ENCODE results near the gene KAT8.

Gene KAT8

DNA sequence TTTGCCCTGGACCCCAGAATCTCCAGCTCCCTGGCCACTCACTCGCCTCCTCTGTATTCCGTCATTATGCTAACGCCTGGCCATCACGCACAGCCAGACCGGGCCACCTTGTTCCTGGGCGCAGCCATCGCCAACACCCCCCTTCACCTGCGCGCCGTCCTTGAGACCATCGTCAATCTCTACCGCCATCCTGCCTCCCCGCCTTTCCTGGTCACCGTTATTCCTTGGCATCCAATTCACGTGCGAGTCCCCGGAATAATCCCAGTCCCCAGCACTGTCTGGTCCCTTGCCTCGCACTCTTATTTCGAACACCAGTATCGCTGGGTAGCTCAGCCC, 23.4 kb upstream of the KAT8 start:
- no peak overlapping the region for H3K4ac ChIP-seq (ENCODE audit: low read length)
- no peak overlapping the region for H4K91ac ChIP-seq (ENCODE audit: low read depth, low read length, poor library complexity)
- peak overlapping the region; percentile 76 for H3K14ac ChIP-seq (ENCODE audit: low read length)
- peak overlapping the region; percentile 95 for H3K18ac ChIP-seq (ENCODE audit: low read length)
- peak overlapping the region; percentile 99 for H3K4me2 ChIP-seq (ENCODE audit: insufficient read depth, low read length, poor library complexity, severe bottlenecking)
- no CpG with 5 or more reads among the region's 20 CpGs for WGBS, 2 donors (ENCODE audit: extremely low coverage in 2 of 2, insufficient read length in 2 of 2, insufficient replicate concordance in 1 of 2)
- H3K9ac ChIP-seq (ENCODE audit: low read depth, low read length, poor library complexity) = peak overlapping the region; percentile 98
- peaks cover 13 to 21% of the 10 kb centered on the region in 2 donors for H3K36me3 ChIP-seq (replicated peaks in 1 of 2; ENCODE audit: control insufficient read depth in 2 of 2, insufficient read depth in 2 of 2, low read length in 2 of 2)
- H2AK5ac ChIP-seq (ENCODE audit: low read depth, low read length) = no peak overlapping the region
- no peak overlapping the region for H2BK15ac ChIP-seq (ENCODE audit: low read length)
- H2AFZ ChIP-seq (ENCODE audit: low read length) = peak overlapping the region; percentile 95
- H2BK120ac ChIP-seq (ENCODE audit: low read depth, low read length) = no peak overlapping the region
- peak overlapping the region; percentile 60 for H3K23ac ChIP-seq (ENCODE audit: low read depth, low read length, poor library complexity)
- peak overlapping the region; percentile 83 for H3K27ac ChIP-seq (replicated peaks; ENCODE audit: low read length)
- peak overlapping the region; percentile 56 for H2BK5ac ChIP-seq (ENCODE audit: low read length)
- H4K8ac ChIP-seq (ENCODE audit: low read depth, low read length) = no peak overlapping the region
- peaks cover 0 to 6% of the 10 kb centered on the region in 2 donors for H3K9me3 ChIP-seq (replicated peaks in 1 of 2; ENCODE audit: control insufficient read depth in 2 of 2, insufficient read depth in 1 of 2, low read depth in 1 of 2, low read length in 2 of 2)
- H3K27me3 ChIP-seq (ENCODE audit: control insufficient read depth in 3 of 3, insufficient read depth in 3 of 3, low read depth in 1 of 3, low read length in 3 of 3) = no peaks in the 10 kb centered on the region
- peaks cover 0 to 6% of the 10 kb centered on the region in 2 donors for H3K4me1 ChIP-seq (ENCODE audit: control insufficient read depth in 2 of 2, insufficient read depth in 1 of 2, low read depth in 1 of 2, low read length in 2 of 2)
- peak; percentile 20 for DNase-seq (ENCODE audit: low spot score)
- H3K4me3 ChIP-seq (ENCODE audit: low read length in 2 of 2) = peak overlapping the region; percentile 78 to 87
- H2BK12ac ChIP-seq (ENCODE audit: low read length) = no peak overlapping the region
- H3K79me1 ChIP-seq (ENCODE audit: low read depth, low read length) = peaks cover 5% of the 10 kb centered on the region

DNA sequence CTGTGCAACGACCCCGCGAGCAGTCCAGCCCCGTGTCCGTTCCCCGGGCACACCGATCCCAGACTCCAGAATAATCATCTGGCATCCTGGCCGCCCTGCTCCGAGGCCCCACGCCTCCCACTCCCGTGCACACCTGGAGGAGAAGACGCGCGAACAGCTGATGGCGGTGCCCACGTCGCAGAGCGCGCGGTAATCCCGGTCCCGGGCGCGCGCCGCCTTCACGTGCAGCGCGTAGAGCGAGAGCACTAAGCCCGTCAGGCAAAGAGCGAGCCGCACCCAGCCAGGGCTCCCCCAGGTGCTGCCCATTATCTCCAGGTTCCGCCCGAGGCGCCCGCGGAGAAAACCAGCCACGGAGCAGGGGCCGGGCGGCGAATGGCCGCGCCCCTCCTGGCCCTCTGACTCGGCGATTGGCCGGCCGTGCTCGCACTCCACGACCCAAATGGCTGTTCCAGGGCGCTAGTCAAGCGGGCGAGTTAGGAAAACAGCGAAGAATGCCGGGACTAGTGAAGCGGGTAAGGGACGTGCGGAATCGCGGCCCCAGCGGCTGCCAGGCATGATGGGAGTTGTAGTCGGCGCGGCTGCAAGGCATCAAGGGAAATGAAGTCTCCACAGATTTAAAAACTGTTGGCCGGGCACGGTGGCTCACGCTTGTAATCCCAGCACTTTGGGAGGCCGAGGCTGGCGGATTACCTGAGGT, 22.9 kb upstream of the KAT8 start, which contains the start of gene VKORC1:
TSS of gene VKORC1 (minus strand) at position 374 of the 697 bp plus-strand sequence. CDS start at position 306, 68 bp downstream.
- Histone ChIP-seq H3K27ac (replicated peaks; ENCODE audit: low read length) (peak within 1 kb of the TSS; percentile 83), H3K4me2 (ENCODE audit: insufficient read depth, low read length, poor library complexity, severe bottlenecking) (peak within 1 kb of the TSS; percentile 99), H2AK5ac (ENCODE audit: low read depth, low read length) (peak within 1 kb of the TSS; percentile 47), H2BK5ac (ENCODE audit: low read length) (peak within 1 kb of the TSS; percentile 56), H3K9ac (ENCODE audit: low read depth, low read length, poor library complexity) (peak within 1 kb of the TSS; percentile 98), H3K23ac (ENCODE audit: low read depth, low read length, poor library complexity) (peak within 1 kb of the TSS; percentile 60), H2BK12ac (ENCODE audit: low read length) (no peak within 1 kb of the TSS), H3K4me1 (ENCODE audit: control insufficient read depth in 2 of 2, insufficient read depth in 1 of 2, low read depth in 1 of 2, low read length in 2 of 2) (peaks cover 0 to 6% of the 10 kb centered on the region in 2 donors), H3K27me3 (ENCODE audit: control insufficient read depth in 3 of 3, insufficient read depth in 3 of 3, low read depth in 1 of 3, low read length in 3 of 3) (no peaks in the 10 kb centered on the region), H3K9me3 (replicated peaks in 1 of 2; ENCODE audit: control insufficient read depth in 2 of 2, insufficient read depth in 1 of 2, low read depth in 1 of 2, low read length in 2 of 2) (peaks cover 0 to 4% of the 10 kb centered on the region in 2 donors), H2BK120ac (ENCODE audit: low read depth, low read length) (no peak within 1 kb of the TSS), H3K4me3 (ENCODE audit: low read length in 2 of 2) (peak within 1 kb of the TSS; percentile 78 to 87), H3K36me3 (replicated peaks in 1 of 2; ENCODE audit: control insufficient read depth in 2 of 2, insufficient read depth in 2 of 2, low read length in 2 of 2) (peaks cover 10 to 19% of the 10 kb centered on the region in 2 donors), H3K79me1 (ENCODE audit: low read depth, low read length) (peaks cover 5% of the 10 kb centered on the region), H2BK15ac (ENCODE audit: low read length) (no peak within 1 kb of the TSS), H4K8ac (ENCODE audit: low read depth, low read length) (no peak within 1 kb of the TSS), H3K14ac (ENCODE audit: low read length) (peak within 1 kb of the TSS; percentile 76), H3K4ac (ENCODE audit: low read length) (no peak within 1 kb of the TSS), H4K91ac (ENCODE audit: low read depth, low read length, poor library complexity) (no peak within 1 kb of the TSS), H2AFZ (ENCODE audit: low read length) (peak within 1 kb of the TSS; percentile 95), H3K18ac (ENCODE audit: low read length) (peak within 1 kb of the TSS; percentile 95)
- peak; percentile 96 for DNase-seq (ENCODE audit: low spot score)
- no CpG with 5 or more reads among the region's 69 CpGs for WGBS, 2 donors (ENCODE audit: extremely low coverage in 2 of 2, insufficient read length in 2 of 2, insufficient replicate concordance in 1 of 2)

DNA sequence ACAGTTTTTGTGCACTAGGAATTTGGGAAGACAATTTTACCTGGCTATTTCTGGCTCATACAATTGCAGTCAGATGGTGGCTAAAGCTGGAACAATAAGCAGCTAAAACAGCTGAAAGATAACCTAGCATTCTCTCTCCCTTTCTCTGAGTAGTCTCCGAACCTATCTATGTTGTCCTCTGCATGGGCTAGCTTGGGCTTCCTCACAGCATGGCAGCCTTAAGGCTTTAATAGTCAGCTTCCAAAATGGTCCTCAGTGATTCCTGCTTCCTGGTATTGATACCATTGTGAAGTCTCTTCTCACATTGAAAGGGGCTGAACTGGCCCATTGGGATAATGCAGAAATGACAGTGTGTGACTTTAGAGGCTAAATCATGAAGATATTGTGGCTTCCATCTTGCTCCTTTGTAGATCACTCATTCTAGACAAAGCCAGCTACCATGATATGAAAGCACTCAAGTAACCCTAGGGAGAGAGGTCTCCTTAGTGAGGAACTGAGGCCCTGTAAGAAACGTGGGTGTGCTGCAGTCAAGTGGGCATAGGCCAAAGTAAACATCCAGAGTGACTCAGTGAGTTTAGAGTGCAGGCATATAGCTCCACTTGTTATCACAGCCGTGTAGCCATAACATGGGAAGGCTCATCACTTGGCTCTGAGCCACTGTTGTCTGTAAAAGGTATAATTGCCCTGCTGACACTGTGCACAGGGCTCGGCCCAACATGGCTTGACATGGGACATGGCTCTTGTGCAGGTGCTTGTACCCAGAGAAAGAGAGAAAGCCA, 17.4 kb upstream of the KAT8 start:
- no peak overlapping the region for H2AK5ac ChIP-seq (ENCODE audit: low read depth, low read length)
- no peak overlapping the region for H4K91ac ChIP-seq (ENCODE audit: low read depth, low read length, poor library complexity)
- H3K9me3 ChIP-seq (replicated peaks in 1 of 2; ENCODE audit: control insufficient read depth in 2 of 2, insufficient read depth in 1 of 2, low read depth in 1 of 2, low read length in 2 of 2) = peaks cover 0 to 4% of the 10 kb centered on the region in 2 donors
- H3K14ac ChIP-seq (ENCODE audit: low read length) = no peak overlapping the region
- H3K27me3 ChIP-seq (ENCODE audit: control insufficient read depth in 3 of 3, insufficient read depth in 3 of 3, low read depth in 1 of 3, low read length in 3 of 3) = no peaks in the 10 kb centered on the region
- H4K8ac ChIP-seq (ENCODE audit: low read depth, low read length) = no peak overlapping the region
- no peak overlapping the region for H2BK5ac ChIP-seq (ENCODE audit: low read length)
- no peak overlapping the region for H3K4me3 ChIP-seq (ENCODE audit: low read length in 2 of 2)
- H2AFZ ChIP-seq (ENCODE audit: low read length) = no peak overlapping the region
- no peaks in the 10 kb centered on the region for H3K36me3 ChIP-seq (replicated peaks in 1 of 2; ENCODE audit: control insufficient read depth in 2 of 2, insufficient read depth in 2 of 2, low read length in 2 of 2)
- H2BK15ac ChIP-seq (ENCODE audit: low read length) = no peak overlapping the region
- WGBS, 2 donors (ENCODE audit: extremely low coverage in 2 of 2, insufficient read length in 2 of 2, insufficient replicate concordance in 1 of 2) = no CpG with 5 or more reads among the region's 4 CpGs
- no peak overlapping the region for H3K23ac ChIP-seq (ENCODE audit: low read depth, low read length, poor library complexity)
- H2BK12ac ChIP-seq (ENCODE audit: low read length) = no peak overlapping the region
- no peak overlapping the region for H3K4ac ChIP-seq (ENCODE audit: low read length)
- no peak overlapping the region for H3K27ac ChIP-seq (replicated peaks; ENCODE audit: low read length)
- no peak overlapping the region for H3K4me2 ChIP-seq (ENCODE audit: insufficient read depth, low read length, poor library complexity, severe bottlenecking)
- no peak for DNase-seq (ENCODE audit: low spot score)
- no peaks in the 10 kb centered on the region for H3K4me1 ChIP-seq (ENCODE audit: control insufficient read depth in 2 of 2, insufficient read depth in 1 of 2, low read depth in 1 of 2, low read length in 2 of 2)
- no peak overlapping the region for H2BK120ac ChIP-seq (ENCODE audit: low read depth, low read length)
- peak overlapping the region; percentile 38 for H3K18ac ChIP-seq (ENCODE audit: low read length)
- H3K79me1 ChIP-seq (ENCODE audit: low read depth, low read length) = no peaks in the 10 kb centered on the region
- H3K9ac ChIP-seq (ENCODE audit: low read depth, low read length, poor library complexity) = peak overlapping the region; percentile 37

All from neuronal stem cell (in vitro differentiated cells).